Amygdala (tissue), 56 donors: ENCODE results near the gene KRTAP6-3.

Experiments used
- DNase-seq, 56 donors: peaks; one replicate each; lab custom pipeline; 2025; lab: John Stamatoyannopoulos, UW

Gene KRTAP6-3

GRCh38 chr21:30592140-30592539, at the start of gene KRTAP6-3:
TSS of gene KRTAP6-3 (plus strand) at chr21:30592440. CDS start at chr21:30592446, 6 bp downstream.
- DNase-seq: no peak

GRCh38 chr21:30552782-30553181, 39.5 kb upstream of the KRTAP6-3 start:
- DNase-seq: no peak

GRCh38 chr21:30555095-30555494, 37.1 kb upstream of the KRTAP6-3 start:
- no peak for DNase-seq

GRCh38 chr21:30561264-30561895, 30.9 kb upstream of the KRTAP6-3 start, which contains the start of gene KRTAP19-7:
TSS of gene KRTAP19-7 (minus strand) at chr21:30561314. CDS start at chr21:30561289, 25 bp downstream.
- DNase-seq: no peak

GRCh38 chr21:30561957-30562356, 30.3 kb upstream of the KRTAP6-3 start:
- no peak for DNase-seq

- no peak for DNase-seq
These were observed 29.2 kb upstream of the KRTAP6-3 start for GRCh38 chr21:30563072-30563471.

GRCh38 chr21:30563630-30564029, 28.6 kb upstream of the KRTAP6-3 start:
- DNase-seq: no peak

- DNase-seq: no peak
These were observed 24.6 kb upstream of the KRTAP6-3 start for GRCh38 chr21:30567617-30568016.

GRCh38 chr21:30577766-30578165, 14.5 kb upstream of the KRTAP6-3 start:
- no peak for DNase-seq

GRCh38 chr21:30579346-30579745, 12.9 kb upstream of the KRTAP6-3 start:
- no peak for DNase-seq

GRCh38 chr21:30580132-30580531, 12.1 kb upstream of the KRTAP6-3 start:
- no peak for DNase-seq

GRCh38 chr21:30582870-30583269, 9.4 kb upstream of the KRTAP6-3 start:
- no peak for DNase-seq

GRCh38 chr21:30590297-30590696, 1.9 kb upstream of the KRTAP6-3 start, which contains the start of gene KRTAP22-2:
TSS of gene KRTAP22-2 (minus strand) at chr21:30590397.
- no peak for DNase-seq

- no peak for DNase-seq
These were observed 6.6 kb downstream of the KRTAP6-3 start, which contains the start of gene KRTAP6-2 for GRCh38 chr21:30598802-30599201. TSS of gene KRTAP6-2 (minus strand) at chr21:30598902. CDS start at chr21:30598874, 28 bp downstream.

- DNase-seq: no peak
These were observed 8.5 kb downstream of the KRTAP6-3 start, which contains the start of gene KRTAP22-1 for GRCh38 chr21:30600787-30601186. TSS of gene KRTAP22-1 (plus strand) at chr21:30601087.

- no peak for DNase-seq
These were observed 13.7 kb downstream of the KRTAP6-3 start for GRCh38 chr21:30605968-30606367.

- DNase-seq: no peak
These were observed 19.9 kb downstream of the KRTAP6-3 start for GRCh38 chr21:30612132-30612531.

GRCh38 chr21:30613836-30614235, 21.6 kb downstream of the KRTAP6-3 start, which contains the start of gene KRTAP6-1:
TSS of gene KRTAP6-1 (minus strand) at chr21:30613930. CDS start at chr21:30613904, 26 bp downstream.
- DNase-seq: no peak

- no peak for DNase-seq
These were observed 23.0 kb downstream of the KRTAP6-3 start for GRCh38 chr21:30615199-30615598.

- no peak for DNase-seq
These were observed 23.9 kb downstream of the KRTAP6-3 start, which contains the start of gene KRTAP20-1 for GRCh38 chr21:30616125-30616524. TSS of gene KRTAP20-1 (plus strand) at chr21:30616425. CDS start at chr21:30616455, 30 bp downstream.

- DNase-seq: no peak
These were observed 27.8 kb downstream of the KRTAP6-3 start for GRCh38 chr21:30620080-30620479.

- no peak for DNase-seq
These were observed 28.3 kb downstream of the KRTAP6-3 start, which contains the start of gene KRTAP20-4 for GRCh38 chr21:30620522-30620921. TSS of gene KRTAP20-4 (plus strand) at chr21:30620627.
